Body of pancreas (tissue), 4 donors: Measurements from ENCODE around the gene RPE65.

Experiments used
- CTCF ChIP-seq, 7 experiments: fragments of 450-650 bp in 4 of 7; fragments of 200-600 bp in 3 of 7; sonication (generic) in 3 of 7; IDR thresholded peaks; one replicate each; pipeline ENCODE4 v1.5.1; 2016 to 2019; ENCODE audit warnings: antibody characterized with exemption in 7 of 7
- POLR2A ChIP-seq, 3 donors: fragments of 450-650 bp; IDR thresholded peaks; one replicate each; pipeline ENCODE4 v1.6.1; 2016; ENCODE audit warnings: antibody characterized with exemption in 3 of 3, mild to moderate bottlenecking in 2 of 3

- TF ChIP-seq POLR2A (IDR thresholded peaks at IDR 0.05) (no peak), CTCF (IDR thresholded peaks at IDR 0.05) (no peak)
These were observed 46.4 kb upstream of the RPE65 start for GRCh38 chr1:68495968-68496679.
